GM18861 (cell line): ENCODE data around the gene STON2.
"Not testable (repeated sequence)": the region's sequence is repeated elsewhere in the genome, so short reads cannot be mapped to it uniquely, and the experiment has no call there.

Experiments
- ATAC-seq: cut with Tn5 transposase; IDR thresholded peaks from one replicate; pipeline ENCODE4 v1.9.1; 2021; ENCODE audit not compliant: unreplicated experiment

STON2 gene

GRCh38 chr14:81224222-81224621, 175.9 kb downstream of the STON2 start:
- no peak for ATAC-seq

- not testable (repeated sequence) for ATAC-seq
Observed at GRCh38 chr14:81223788-81224187, 176.3 kb downstream of the STON2 start.

- no peak for ATAC-seq
Observed at GRCh38 chr14:81222691-81223090, 177.4 kb downstream of the STON2 start.

- ATAC-seq, result no peak
Observed at GRCh38 chr14:81222126-81222525, 178.0 kb downstream of the STON2 start.

- ATAC-seq, result no peak
Observed at GRCh38 chr14:81221579-81222102, 178.5 kb downstream of the STON2 start.

GRCh38 chr14:81220830-81221578, 179.1 kb downstream of the STON2 start, which contains the start of gene GTF2A1:
Gene GTF2A1 (minus strand): TSS chr14:81220959. CDS start chr14:81220518, 441 bp downstream.
- peak; percentile 75 for ATAC-seq

- no peak for ATAC-seq
Observed at GRCh38 chr14:81220580-81220829, 179.6 kb downstream of the STON2 start.

- ATAC-seq, result no peak
Observed at GRCh38 chr14:81219759-81220579, 180.2 kb downstream of the STON2 start.

GRCh38 chr14:81219210-81219758, 180.8 kb downstream of the STON2 start:
- ATAC-seq, result peak; percentile 59

- ATAC-seq, result peak; percentile 73
Observed at GRCh38 chr14:81211844-81212243, 188.3 kb downstream of the STON2 start.
